Limb (tissue), 2 donors: ENCODE measurements around the gene PAPSS1.

ENCODE experiments used
- DNase-seq, 2 donors: peaks; one replicate each; pipeline ENCODE4 v3.0.0-alpha.2; 2016; ENCODE audit errors: extremely low spot score in 2 of 2

Gene PAPSS1

GRCh38 chr4:107564326-107564725, 155.7 kb downstream of the PAPSS1 start:
- DNase-seq: no peak
